Measurements from ENCODE around the gene AOC2. TPM values are rescaled to one million over a fixed set of nuclear protein-coding genes. Genes with fewer than 3 reads are reported as not detected.
"Not testable (repeated sequence)": the region's sequence is repeated elsewhere in the genome, so short reads cannot be mapped to it uniquely, and the experiment has no call there.

The AOC2 gene
- total and polyA plus RNA-seq, 7 experiments from 2014 or later, result 3.0 to 3.5 (median 3.2) TPM; not detected in 2

DNA sequence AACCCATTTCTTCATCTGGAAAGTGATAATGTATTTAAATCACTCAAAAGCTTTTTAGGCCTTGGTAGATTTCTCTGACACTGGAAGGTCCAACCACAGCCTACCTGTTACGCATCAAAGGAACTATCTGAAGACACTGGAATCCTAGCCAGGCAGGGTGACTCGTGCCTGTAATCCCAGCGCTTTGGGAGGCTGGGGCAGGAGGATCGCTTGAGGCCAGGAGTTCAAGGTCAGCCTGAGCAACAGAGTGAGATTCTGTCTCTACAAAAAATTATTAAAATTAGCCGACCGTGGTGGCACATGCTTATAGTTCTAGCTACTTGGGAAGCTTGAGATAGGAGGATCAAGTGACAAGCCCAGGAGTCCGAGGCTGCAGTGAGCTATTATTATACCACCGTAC is 37.8 kb downstream of the AOC2 start:
- intact Hi-C loops (cut with micrococcal nuclease), result no loop called here
- Mint-ChIP-seq H3K4me3 (no peak overlapping the region), H3K27me3 (peaks cover 7 to 19% (median 13%) of the 10 kb centered on the region in 5 donors), H3K9me3 (no peaks in the 10 kb centered on the region), H3K36me3 (no peaks in the 10 kb centered on the region), H3K4me1 (peaks cover 0 to 8% (median 0%) of the 10 kb centered on the region in 7 donors), H3K27ac (no peak overlapping the region)
- Histone ChIP-seq H3K27me3 (ENCODE audit: control insufficient read depth in 2 of 2, insufficient read depth in 2 of 2, low read length in 2 of 2) (no peaks in the 10 kb centered on the region), H3K4me3 (ENCODE audit: low read length) (no peak overlapping the region), H3K9me3 (ENCODE audit: control insufficient read depth in 2 of 3, low read length in 3 of 3) (no peaks in the 10 kb centered on the region), H3K36me3 (ENCODE audit: control insufficient read depth in 2 of 3, insufficient read depth in 3 of 3, low read length in 3 of 3) (no peaks in the 10 kb centered on the region), H3K27ac (ENCODE audit: low read depth, low read length) (no peak overlapping the region), H3K4me1 (ENCODE audit: control insufficient read depth in 2 of 2, insufficient read depth in 2 of 2, low read length in 2 of 2) (no peaks in the 10 kb centered on the region)
- ChIA-PET POLR2A (no interaction called here), CTCF (no interaction called here)
- ATAC-seq, result no peak
- DNase-seq, result no peak

DNA sequence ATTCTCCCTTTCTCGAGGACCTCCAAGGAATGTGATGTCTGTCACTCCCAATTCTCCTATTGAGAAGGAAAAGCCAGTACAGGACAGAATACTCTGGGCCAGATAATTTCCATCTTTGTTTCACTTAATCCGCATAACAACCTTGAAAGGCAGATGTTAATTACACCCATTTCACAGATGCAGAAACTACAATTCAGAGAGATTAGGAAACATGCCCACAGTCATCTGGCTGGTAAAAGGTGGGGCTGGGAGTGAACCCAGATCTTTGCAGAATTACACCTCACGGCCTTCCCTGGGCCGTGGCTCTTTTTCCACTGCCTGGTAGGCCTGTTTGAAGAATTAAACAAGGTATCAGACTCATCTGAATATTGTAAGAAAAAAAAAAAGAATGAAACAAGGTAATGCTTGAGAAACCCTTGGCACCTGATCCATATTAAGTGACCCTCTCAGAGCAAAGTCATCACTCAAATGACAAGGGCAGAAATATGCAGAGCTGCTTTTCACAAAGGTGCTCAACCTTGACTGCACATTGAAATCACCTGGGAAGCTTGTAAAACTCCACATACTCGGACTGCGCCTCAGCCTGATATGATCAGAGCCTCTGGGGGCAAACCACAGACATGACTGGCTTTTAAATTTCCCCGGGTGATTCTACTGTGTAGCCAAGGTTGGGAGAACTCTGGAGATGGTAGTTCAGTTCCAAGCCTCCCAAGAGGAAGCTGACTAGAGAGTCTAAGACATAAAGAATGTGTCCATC is 39.6 kb downstream of the AOC2 start:
- peaks cover 0 to 8% (median 0%) of the 10 kb centered on the region in 7 donors for H3K4me1 Mint-ChIP-seq
- H3K27ac Mint-ChIP-seq, result no peak overlapping the region
- H3K9me3 Mint-ChIP-seq, result no peaks in the 10 kb centered on the region
- Histone ChIP-seq H3K27ac (ENCODE audit: low read depth, low read length) (no peak overlapping the region), H3K36me3 (ENCODE audit: control insufficient read depth in 2 of 3, insufficient read depth in 3 of 3, low read length in 3 of 3) (no peaks in the 10 kb centered on the region), H3K4me1 (ENCODE audit: control insufficient read depth in 2 of 2, insufficient read depth in 2 of 2, low read length in 2 of 2) (no peaks in the 10 kb centered on the region), H3K9me3 (ENCODE audit: control insufficient read depth in 2 of 3, low read length in 3 of 3) (no peaks in the 10 kb centered on the region), H3K4me3 (ENCODE audit: low read length) (no peak overlapping the region), H3K27me3 (ENCODE audit: control insufficient read depth in 2 of 2, insufficient read depth in 2 of 2, low read length in 2 of 2) (no peaks in the 10 kb centered on the region)
- ChIA-PET POLR2A (interaction anchor here (0.7 kb wide), 1 partner anchor 19 kb away, joined by 3 read pairs; no protein-coding TSS in a partner anchor), CTCF (no interaction called here)
- intact Hi-C loops (cut with micrococcal nuclease), result no loop called here
- ATAC-seq (no peak), DNase-seq (no peak)
- H3K27me3 Mint-ChIP-seq, result peaks cover 6 to 12% (median 7%) of the 10 kb centered on the region in 5 donors
- no peak overlapping the region for H3K4me3 Mint-ChIP-seq
- H3K36me3 Mint-ChIP-seq, result no peaks in the 10 kb centered on the region

DNA sequence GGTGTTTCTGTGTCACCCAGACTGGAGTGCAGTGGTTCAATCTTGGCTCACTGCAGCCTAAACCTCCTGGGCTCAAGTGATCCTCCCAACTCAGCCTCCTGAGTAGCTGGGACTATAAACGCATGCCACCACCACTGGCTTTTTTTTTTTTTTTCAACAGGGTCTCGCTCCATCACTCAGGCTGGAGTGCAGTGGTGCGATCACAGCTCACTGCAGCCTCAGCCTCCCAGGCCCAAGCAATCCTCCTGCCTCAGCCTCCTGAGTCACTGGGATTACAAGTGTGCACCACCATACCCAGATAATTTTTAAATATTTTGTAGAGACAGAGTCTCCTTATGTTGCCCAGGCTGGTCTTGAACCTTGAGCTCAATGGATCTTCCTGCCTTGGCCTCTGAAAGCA is 41.4 kb downstream of the AOC2 start:
- ATAC-seq; DNase-seq; H3K4me1 ChIP-seq (ENCODE audit: control insufficient read depth in 2 of 2, insufficient read depth in 2 of 2, low read length in 2 of 2); H3K36me3 ChIP-seq (ENCODE audit: control insufficient read depth in 2 of 3, insufficient read depth in 3 of 3, low read length in 3 of 3); H3K4me3 Mint-ChIP-seq; H3K9me3 ChIP-seq (ENCODE audit: control insufficient read depth in 2 of 3, low read length in 3 of 3); H3K4me3 ChIP-seq (ENCODE audit: low read length); POLR2A ChIA-PET; H3K27ac ChIP-seq (ENCODE audit: low read depth, low read length); H3K36me3 Mint-ChIP-seq; H3K27me3 Mint-ChIP-seq; H3K27me3 ChIP-seq (ENCODE audit: control insufficient read depth in 2 of 2, insufficient read depth in 2 of 2, low read length in 2 of 2); H3K27ac Mint-ChIP-seq; intact Hi-C loops (cut with micrococcal nuclease); CTCF ChIA-PET; H3K9me3 Mint-ChIP-seq; H3K4me1 Mint-ChIP-seq: not testable (repeated sequence)

DNA sequence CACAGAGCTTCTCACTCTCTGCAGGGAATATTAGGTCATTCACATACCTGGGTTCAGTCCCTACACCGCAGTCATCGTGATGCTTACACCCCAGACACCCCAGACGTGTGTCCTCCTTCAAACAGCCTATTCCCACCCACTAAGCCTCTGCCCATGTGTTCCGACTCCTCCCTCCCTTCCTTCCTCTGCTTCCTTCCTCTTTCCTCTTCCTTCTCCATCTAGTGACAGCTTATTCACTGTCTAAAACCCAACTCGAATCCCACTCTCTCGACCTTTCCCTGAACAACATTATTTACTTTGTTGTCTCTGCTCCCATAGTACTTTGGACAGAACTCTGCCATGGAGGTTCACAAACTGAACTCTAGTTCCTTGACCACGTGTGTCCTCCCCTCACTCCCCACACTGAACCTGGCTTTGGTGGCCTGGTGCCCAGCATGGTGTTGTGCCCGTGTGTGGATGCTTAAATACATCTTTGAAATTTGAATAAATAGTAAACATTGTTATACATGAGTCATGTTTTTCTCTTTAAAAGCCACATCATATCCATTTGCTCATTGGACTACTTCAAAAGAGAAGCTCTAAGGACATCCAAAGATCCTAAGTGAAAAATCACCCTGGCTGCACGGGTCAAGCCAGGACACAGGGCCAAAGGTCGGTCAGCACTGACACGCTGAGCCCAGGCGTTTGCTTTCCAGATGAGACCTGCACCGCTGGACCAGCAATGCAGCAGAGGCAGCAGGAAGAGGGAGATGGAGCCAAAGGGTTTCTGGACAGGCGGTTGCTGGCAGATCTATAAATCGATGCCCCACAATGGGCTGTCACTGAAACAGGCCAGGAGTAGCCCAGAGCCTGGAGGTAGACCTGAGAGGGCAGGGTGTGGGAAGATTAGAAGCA is 42.1 kb downstream of the AOC2 start:
- Mint-ChIP-seq H3K27me3 (peaks cover 0 to 7% (median 6%) of the 10 kb centered on the region in 5 donors), H3K36me3 (no peaks in the 10 kb centered on the region), H3K27ac (peak overlapping the region in 1 of 9 donors; percentile 22), H3K9me3 (no peaks in the 10 kb centered on the region), H3K4me1 (peaks cover 0 to 8% (median 0%) of the 10 kb centered on the region in 7 donors), H3K4me3 (no peak overlapping the region)
- ATAC-seq (peak; percentile 50), DNase-seq (no peak)
- Histone ChIP-seq H3K27ac (ENCODE audit: low read depth, low read length) (no peak overlapping the region), H3K36me3 (ENCODE audit: control insufficient read depth in 2 of 3, insufficient read depth in 3 of 3, low read length in 3 of 3) (no peaks in the 10 kb centered on the region), H3K27me3 (ENCODE audit: control insufficient read depth in 2 of 2, insufficient read depth in 2 of 2, low read length in 2 of 2) (no peaks in the 10 kb centered on the region), H3K4me3 (ENCODE audit: low read length) (no peak overlapping the region), H3K9me3 (ENCODE audit: control insufficient read depth in 2 of 3, low read length in 3 of 3) (no peaks in the 10 kb centered on the region), H3K4me1 (ENCODE audit: control insufficient read depth in 2 of 2, insufficient read depth in 2 of 2, low read length in 2 of 2) (no peaks in the 10 kb centered on the region)
- intact Hi-C loops (cut with micrococcal nuclease), result no loop called here
- ChIA-PET CTCF (no interaction called here), POLR2A (no interaction called here)

DNA sequence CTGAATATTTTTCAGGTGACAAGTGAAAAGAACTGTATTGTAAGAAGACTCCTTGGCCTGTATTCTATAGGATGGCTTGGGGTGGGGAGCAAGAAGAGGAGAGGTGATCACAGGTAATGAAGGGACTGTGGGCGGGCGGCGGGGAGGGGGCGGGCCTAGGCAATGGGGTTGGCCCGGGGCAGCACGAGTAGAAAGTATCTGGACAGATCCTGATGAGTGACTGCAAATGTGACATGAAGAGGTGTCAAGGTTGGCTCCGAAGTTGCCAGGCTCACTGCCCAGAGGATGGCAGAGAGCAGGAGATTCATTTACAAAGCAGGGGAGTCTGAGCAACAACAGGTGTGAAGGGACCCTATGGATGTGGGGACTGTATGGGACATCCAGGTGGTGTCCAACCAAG is 45.4 kb downstream of the AOC2 start:
- H3K27ac Mint-ChIP-seq, result no peak overlapping the region
- H3K27me3 ChIP-seq (ENCODE audit: control insufficient read depth in 2 of 2, insufficient read depth in 2 of 2, low read length in 2 of 2), result no peaks in the 10 kb centered on the region
- peaks cover 0 to 10% (median 3%) of the 10 kb centered on the region in 7 donors for H3K4me1 Mint-ChIP-seq
- no peak overlapping the region for H3K4me3 ChIP-seq (ENCODE audit: low read length)
- no peak for ATAC-seq
- ChIA-PET CTCF (no interaction called here), POLR2A (no interaction called here)
- H3K9me3 ChIP-seq (ENCODE audit: control insufficient read depth in 2 of 3, low read length in 3 of 3), result no peaks in the 10 kb centered on the region
- H3K9me3 Mint-ChIP-seq, result no peaks in the 10 kb centered on the region
- H3K4me1 ChIP-seq (ENCODE audit: control insufficient read depth in 2 of 2, insufficient read depth in 2 of 2, low read length in 2 of 2), result no peaks in the 10 kb centered on the region
- no peaks in the 10 kb centered on the region for H3K36me3 ChIP-seq (ENCODE audit: control insufficient read depth in 2 of 3, insufficient read depth in 3 of 3, low read length in 3 of 3)
- H3K27ac ChIP-seq (ENCODE audit: low read depth, low read length), result no peak overlapping the region
- peaks cover 0 to 23% (median 6%) of the 10 kb centered on the region in 5 donors for H3K27me3 Mint-ChIP-seq
- no peak overlapping the region for H3K4me3 Mint-ChIP-seq
- H3K36me3 Mint-ChIP-seq, result no peaks in the 10 kb centered on the region
- no peak for DNase-seq
- intact Hi-C loops (cut with micrococcal nuclease), result no loop called here

DNA sequence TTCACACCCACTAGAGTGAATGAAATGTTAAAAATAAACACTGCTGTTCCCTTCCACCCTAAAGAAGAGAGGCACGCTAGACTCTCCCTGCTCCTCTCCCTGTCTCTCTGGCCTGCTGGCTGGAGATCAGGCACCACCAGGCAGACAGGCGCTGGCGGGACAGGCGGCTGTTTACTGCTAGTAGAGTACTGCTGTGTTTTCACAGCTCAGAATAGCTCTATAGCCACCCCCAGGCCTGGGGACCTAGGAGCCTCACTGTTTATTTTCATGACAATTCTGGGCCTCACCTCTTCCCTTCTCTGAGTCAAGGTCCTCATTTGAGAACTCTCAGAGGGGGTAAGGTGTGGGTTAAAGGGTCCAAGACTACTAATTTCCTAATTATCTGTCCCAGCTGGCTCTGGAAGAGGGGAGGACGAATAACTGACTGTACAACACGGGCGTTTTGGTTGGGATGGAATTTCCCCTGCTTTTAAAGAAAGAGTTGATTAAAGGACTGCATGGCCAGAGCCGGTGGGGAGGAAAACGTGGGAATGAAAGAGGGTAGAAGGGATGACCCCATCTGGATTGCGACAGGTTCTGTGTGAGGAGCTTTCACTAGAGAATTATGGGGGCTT is 47.3 kb downstream of the AOC2 start:
- H3K27ac Mint-ChIP-seq, result no peak overlapping the region
- H3K36me3 Mint-ChIP-seq, result no peaks in the 10 kb centered on the region
- ChIA-PET CTCF (no interaction called here), POLR2A (no interaction called here)
- H3K4me3 ChIP-seq (ENCODE audit: low read length), result no peak overlapping the region
- ATAC-seq (no peak), DNase-seq (no peak)
- H3K4me1 ChIP-seq (ENCODE audit: control insufficient read depth in 2 of 2, insufficient read depth in 2 of 2, low read length in 2 of 2), result no peaks in the 10 kb centered on the region
- no peak overlapping the region for H3K4me3 Mint-ChIP-seq
- H3K4me1 Mint-ChIP-seq, result peaks cover 0 to 5% (median under 1%) of the 10 kb centered on the region in 7 donors
- intact Hi-C loops (cut with micrococcal nuclease), result no loop called here
- H3K9me3 ChIP-seq (ENCODE audit: control insufficient read depth in 2 of 3, low read length in 3 of 3), result no peaks in the 10 kb centered on the region
- no peaks in the 10 kb centered on the region for H3K9me3 Mint-ChIP-seq
- peaks cover 2 to 19% (median 3%) of the 10 kb centered on the region in 5 donors for H3K27me3 Mint-ChIP-seq
- no peaks in the 10 kb centered on the region for H3K36me3 ChIP-seq (ENCODE audit: control insufficient read depth in 2 of 3, insufficient read depth in 3 of 3, low read length in 3 of 3)
- H3K27me3 ChIP-seq (ENCODE audit: control insufficient read depth in 2 of 2, insufficient read depth in 2 of 2, low read length in 2 of 2), result no peaks in the 10 kb centered on the region
- H3K27ac ChIP-seq (ENCODE audit: low read depth, low read length), result no peak overlapping the region

Data from naive thymus-derived CD4-positive, alpha-beta T cell (primary cell).